Pancreas (tissue), 10 donors: ENCODE data around the gene DNAL4. TPM values are rescaled to one million over a fixed set of nuclear protein-coding genes. Genes with fewer than 3 reads are reported as not detected.

Experiments
- ATAC-seq, 4 donors: fragments of 200-7000 bp; cut with Tn5 transposase; one replicate each; pipeline versions ENCODE4 v1.8.0 to v1.9.1; 2020; ENCODE audit warnings: mild to moderate bottlenecking in 4 of 4, moderate library complexity in 4 of 4
- DNase-seq, 6 donors: peaks; one replicate each; pipeline ENCODE4 v3.0.0-alpha.2; 2020
- FAIRE-seq: peaks from 2 replicates; lab custom pipeline; 2012; peaks lifted over from hg19 to GRCh38; lab: Jason Lieb, UNC
- H3K27ac ChIP-seq, 4 donors: fragments of 200-600 bp; sonication (generic); 1 replicate in 3 of 4; 2 replicates in 1 of 4; pipeline versions ENCODE4 v1.5.0 to v1.8.0; 2020
- H3K27me3 ChIP-seq, 4 donors: fragments of 200-600 bp; one replicate each; pipeline ENCODE4 v1.8.0; 2021
- H3K36me3 ChIP-seq, 3 donors: fragments of 200-600 bp; sonication (generic) in 1 of 3; one replicate each; pipeline versions ENCODE4 v1.5.0 to v1.8.0; 2020 to 2021
- H3K4me1 ChIP-seq, 3 donors: fragments of 200-600 bp; one replicate each; pipeline ENCODE4 v1.8.0; 2021
- H3K4me3 ChIP-seq, 4 donors: fragments of 200-600 bp; sonication (generic) in 2 of 4; one replicate each; pipeline versions ENCODE4 v1.5.0 to v1.8.0; 2020 to 2021
- H3K9me3 ChIP-seq, 4 donors: fragments of 200-600 bp; one replicate each; pipeline ENCODE4 v1.8.0; 2021
- WGBS, 2 donors: extraction: QIAGEN DNeasy Blood & Tissue Kit; methylation state at CpG; one replicate each; pipeline ENCODE4 v1.1.7; 2013; 5-methylcytosine and 5-hydroxymethylcytosine counted together
- intact Hi-C, 3 donors: fragments of 100-400 bp; cut with DNase I; formaldehyde crosslinking; loops; one replicate each; pipeline versions ENCODE4 v1.11.1 to v1.14.2; 2022
- polyA plus RNA-seq, 2 donors: library from polyadenylated mRNA; stranded (reverse); fragments of 200-250 nt; gene quantifications; one replicate each; pipeline ENCODE4 v1.2.3, GENCODE V29; 2013
- total RNA-seq, 6 donors: library from RNA; stranded (reverse); fragmentation: NEBNext Ultra II Directional in 4 of 6; extraction: Animal tissue kit (Norgen Biotek cat#: 25700) in 4 of 6; gene quantifications; one replicate each; pipeline versions ENCODE4 v1.2.1 to v1.2.4, GENCODE V29; 2021 to 2023
- TF ChIP-seq, protein P1 (sequence below), 4 donors: fragments of 200-600 bp; sonication (generic) in 3 of 4; IDR thresholded peaks; one replicate each; pipeline versions ENCODE4 v1.5.0 to v1.8.0; 2021; ENCODE audit warnings: antibody characterized with exemption in 4 of 4
- donor health status: healthy with polysubstance abuse.
- donor health status: DM: no; HTN: no; CAD: no; lungs with moderate emphysema.
- donor health status: DM: no; HTN: no; CAD: no.
- donor health status: control.
- donor health status: control.
- donor health status: Bipolar disorder and iron deficiency.
- donor health status: DM: yes; HTN: yes; CAD: no.
- donor health status: DM: no; HTN: no; CAD: no.
- donor health status: DM: no; HTN: no; CAD: no.
- donor health status: DM: yes; HTN: yes; CAD: no.

DNAL4 gene
- total and polyA plus RNA-seq, 8 donors = 7.7 to 16.2 (median 11.1) TPM

DNA sequence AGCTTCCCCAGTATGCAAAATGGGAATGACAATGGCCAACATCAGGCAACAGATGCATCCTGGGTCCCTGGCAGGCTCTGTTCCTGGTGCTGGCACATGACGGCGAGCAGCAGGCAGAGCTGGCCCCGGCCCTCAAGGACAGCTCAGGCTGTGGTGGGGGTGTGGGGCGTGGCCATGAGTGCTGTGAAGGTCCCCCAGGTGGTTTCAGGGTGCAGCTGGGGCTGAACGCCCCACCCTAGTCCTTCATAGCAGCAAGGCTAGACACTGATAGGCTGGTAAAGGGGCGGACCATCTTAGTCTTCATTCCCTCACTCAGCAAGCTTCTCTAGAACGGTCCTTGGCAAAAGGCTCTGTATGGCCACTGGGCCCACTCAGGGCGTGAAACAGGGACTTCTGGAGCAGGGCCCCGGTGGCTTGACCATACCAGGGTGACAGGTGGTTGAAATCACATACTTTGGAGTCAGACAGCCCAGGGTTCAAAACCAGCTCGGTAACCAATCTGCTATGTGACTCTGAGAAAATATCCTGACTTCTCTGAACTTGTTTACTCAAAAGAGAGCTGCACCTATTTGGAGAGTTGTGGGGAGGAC, 34.8 kb upstream of the DNAL4 start:
- Histone ChIP-seq H3K9me3 (no peaks in the 10 kb centered on the region), H3K36me3 (no peaks in the 10 kb centered on the region), H3K27ac (no peak overlapping the region), H3K4me3 (no peak overlapping the region), H3K4me1 (no peaks in the 10 kb centered on the region), H3K27me3 (no peaks in the 10 kb centered on the region)
- no peak for ATAC-seq
- DNase-seq = no peak
- TF ChIP-seq, protein P1, sequence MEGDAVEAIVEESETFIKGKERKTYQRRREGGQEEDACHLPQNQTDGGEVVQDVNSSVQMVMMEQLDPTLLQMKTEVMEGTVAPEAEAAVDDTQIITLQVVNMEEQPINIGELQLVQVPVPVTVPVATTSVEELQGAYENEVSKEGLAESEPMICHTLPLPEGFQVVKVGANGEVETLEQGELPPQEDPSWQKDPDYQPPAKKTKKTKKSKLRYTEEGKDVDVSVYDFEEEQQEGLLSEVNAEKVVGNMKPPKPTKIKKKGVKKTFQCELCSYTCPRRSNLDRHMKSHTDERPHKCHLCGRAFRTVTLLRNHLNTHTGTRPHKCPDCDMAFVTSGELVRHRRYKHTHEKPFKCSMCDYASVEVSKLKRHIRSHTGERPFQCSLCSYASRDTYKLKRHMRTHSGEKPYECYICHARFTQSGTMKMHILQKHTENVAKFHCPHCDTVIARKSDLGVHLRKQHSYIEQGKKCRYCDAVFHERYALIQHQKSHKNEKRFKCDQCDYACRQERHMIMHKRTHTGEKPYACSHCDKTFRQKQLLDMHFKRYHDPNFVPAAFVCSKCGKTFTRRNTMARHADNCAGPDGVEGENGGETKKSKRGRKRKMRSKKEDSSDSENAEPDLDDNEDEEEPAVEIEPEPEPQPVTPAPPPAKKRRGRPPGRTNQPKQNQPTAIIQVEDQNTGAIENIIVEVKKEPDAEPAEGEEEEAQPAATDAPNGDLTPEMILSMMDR (IDR thresholded peaks at IDR 0.05) = no peak
- 83 to 86% methylated on average over 10 of the region's 10 CpGs for WGBS, 2 donors
- FAIRE-seq = no peak
- intact Hi-C loops = no loop called here

DNA sequence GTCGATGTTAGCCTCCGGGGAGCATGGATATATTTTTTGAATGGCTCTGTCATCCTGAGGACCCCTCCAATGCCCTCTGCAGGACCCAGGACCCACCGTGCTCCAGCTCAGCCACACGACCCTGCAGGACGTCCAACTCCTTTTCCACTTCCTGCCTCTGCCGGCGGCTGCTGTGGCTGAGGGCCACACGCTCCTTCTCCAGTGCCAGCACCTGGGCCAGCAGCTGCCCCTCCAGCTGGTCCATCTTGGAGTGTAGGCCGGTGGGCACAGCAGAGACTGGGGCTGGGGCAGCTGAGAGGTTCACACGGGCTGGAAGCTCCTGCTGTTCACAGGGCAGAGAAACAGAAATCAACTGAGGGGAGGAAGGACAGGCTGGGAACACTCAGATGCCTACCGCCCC, 34.2 kb upstream of the DNAL4 start:
- Histone ChIP-seq H3K4me1 (no peaks in the 10 kb centered on the region), H3K36me3 (no peaks in the 10 kb centered on the region), H3K4me3 (no peak overlapping the region), H3K27me3 (no peaks in the 10 kb centered on the region), H3K27ac (no peak overlapping the region), H3K9me3 (no peaks in the 10 kb centered on the region)
- DNase-seq (no peak), FAIRE-seq (no peak), ATAC-seq (no peak)
- TF ChIP-seq, protein P1 (IDR thresholded peaks at IDR 0.05) = no peak
- intact Hi-C loops = no loop called here
- whole genome bisulfite sequencing, 2 donors = 84 to 86% methylated on average over 11 of the region's 11 CpGs

DNA sequence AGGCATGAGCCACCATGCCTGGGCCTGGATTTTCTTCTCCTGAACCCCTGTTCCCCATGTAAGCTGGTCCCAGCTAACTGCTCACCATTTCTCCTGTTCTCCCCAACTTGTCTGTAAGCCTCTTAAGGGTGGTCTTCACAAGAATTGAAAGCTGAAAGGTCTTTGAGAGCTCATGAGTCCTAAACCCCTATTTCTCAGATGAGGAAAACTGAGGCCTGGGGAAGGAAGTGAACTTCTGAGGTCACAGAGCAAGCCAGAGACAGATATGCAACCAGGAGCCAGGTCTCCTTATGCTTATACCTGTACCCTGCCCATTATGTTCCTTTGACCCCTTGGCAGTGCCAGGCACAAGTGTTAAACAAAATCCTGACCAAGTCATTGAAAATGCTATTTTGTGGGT, 33.6 kb upstream of the DNAL4 start:
- Histone ChIP-seq H3K27ac (no peak overlapping the region), H3K9me3 (no peaks in the 10 kb centered on the region), H3K4me3 (no peak overlapping the region), H3K36me3 (no peaks in the 10 kb centered on the region), H3K27me3 (no peaks in the 10 kb centered on the region), H3K4me1 (no peaks in the 10 kb centered on the region)
- intact Hi-C loops = no loop called here
- ATAC-seq = no peak
- DNase-seq = no peak
- FAIRE-seq = no peak
- TF ChIP-seq, protein P1 (IDR thresholded peaks at IDR 0.05) = no peak

DNA sequence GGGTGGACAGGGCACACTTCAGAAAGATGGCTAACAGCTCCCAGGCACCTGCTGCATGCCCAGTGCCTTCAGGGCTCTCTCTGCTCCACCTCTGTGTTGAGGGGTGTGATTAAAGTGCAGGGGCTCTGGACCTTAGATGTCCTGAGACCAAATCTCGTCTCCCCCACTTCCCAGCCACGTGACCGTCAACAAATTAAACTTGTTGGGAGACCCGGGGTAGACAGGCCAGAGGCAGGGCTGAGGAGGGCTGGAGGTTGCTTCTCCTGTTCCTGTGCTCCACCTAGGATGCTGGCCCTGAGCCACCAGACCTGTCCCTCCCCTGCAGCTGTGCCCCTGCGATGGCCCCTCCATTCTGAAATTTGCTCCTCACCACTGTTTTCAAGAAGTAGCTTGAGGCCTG, 32.9 kb upstream of the DNAL4 start:
- Histone ChIP-seq H3K36me3 (no peaks in the 10 kb centered on the region), H3K4me3 (no peak overlapping the region), H3K4me1 (no peaks in the 10 kb centered on the region), H3K9me3 (no peaks in the 10 kb centered on the region), H3K27ac (no peak overlapping the region), H3K27me3 (no peaks in the 10 kb centered on the region)
- TF ChIP-seq, protein P1 (IDR thresholded peaks at IDR 0.05) = no peak
- no peak for FAIRE-seq
- WGBS, 2 donors = 79 to 84% methylated on average over 5 of the region's 5 CpGs
- DNase-seq = no peak
- intact Hi-C loops = no loop called here
- ATAC-seq = no peak

DNA sequence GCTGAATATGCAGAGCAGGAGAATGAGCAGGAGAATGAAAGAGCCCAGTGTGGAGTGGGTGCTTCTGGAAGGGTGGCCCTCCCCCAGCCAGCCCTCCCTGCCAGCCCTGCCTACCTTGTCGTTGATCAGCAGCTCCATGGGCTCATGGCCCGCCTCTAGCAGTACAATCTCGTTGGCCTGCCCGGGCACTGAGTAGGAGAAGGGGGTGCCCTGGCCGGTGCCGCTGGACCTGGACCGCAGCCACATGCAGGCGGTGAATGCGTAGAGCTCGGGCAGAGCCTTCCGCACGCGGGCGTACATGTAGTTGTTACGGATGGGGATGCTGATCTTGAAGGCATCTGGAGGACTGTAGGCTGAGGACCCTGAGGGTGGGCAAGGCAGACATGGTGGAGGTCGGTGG, 32.4 kb upstream of the DNAL4 start:
- 90 to 93% methylated on average over 16 of the region's 16 CpGs for WGBS, 2 donors
- Histone ChIP-seq H3K9me3 (no peaks in the 10 kb centered on the region), H3K36me3 (no peaks in the 10 kb centered on the region), H3K4me1 (no peaks in the 10 kb centered on the region), H3K27ac (no peak overlapping the region), H3K4me3 (no peak overlapping the region), H3K27me3 (no peaks in the 10 kb centered on the region)
- DNase-seq (no peak), ATAC-seq (no peak), FAIRE-seq (no peak)
- TF ChIP-seq, protein P1 (IDR thresholded peaks at IDR 0.05) = no peak
- intact Hi-C loops = no loop called here
